Lung (tissue), 12 donors: ENCODE results near the gene L3MBTL3. TPM values are rescaled to one million over a fixed set of nuclear protein-coding genes. Genes with fewer than 3 reads are reported as not detected.

Experiments used
- ATAC-seq: fragments of 200-7000 bp; cut with Tn5 transposase; one replicate; pipeline ENCODE4 v1.9.1; 2020; ENCODE audit warnings: moderate number of reproducible peaks; ENCODE audit not compliant: insufficient read depth, low FRiP score
- DNase-seq, 3 donors: peaks; one replicate each; pipeline ENCODE4 v3.0.0-alpha.2; 2013 to 2017
- H3K27ac ChIP-seq, 2 donors: one replicate each; pipeline ENCODE4 v1.5.1; 2013; ENCODE audit warnings: mild to moderate bottlenecking in 2 of 2, moderate library complexity in 2 of 2, control low read depth in 1 of 2, inconsistent platforms in 1 of 2, low read depth in 1 of 2, low read length in 1 of 2
- H3K27me3 ChIP-seq, 3 donors: one replicate each; pipeline ENCODE4 v1.5.1; 2013; ENCODE audit warnings: low read length in 2 of 3; ENCODE audit not compliant: control insufficient read depth in 3 of 3, insufficient read depth in 3 of 3
- H3K36me3 ChIP-seq, 4 donors: one replicate each; pipeline ENCODE4 v1.5.1; 2013; ENCODE audit warnings: low read length in 4 of 4, mild to moderate bottlenecking in 1 of 4, moderate library complexity in 1 of 4; ENCODE audit not compliant: control insufficient read depth in 4 of 4, insufficient read depth in 4 of 4
- H3K4me1 ChIP-seq, 5 donors: one replicate each; pipeline ENCODE4 v1.5.1; 2013; ENCODE audit warnings: low read length in 5 of 5, mild to moderate bottlenecking in 2 of 5, moderate library complexity in 1 of 5; ENCODE audit not compliant: control insufficient read depth in 5 of 5, insufficient read depth in 5 of 5
- H3K4me3 ChIP-seq: one replicate; pipeline ENCODE4 v1.5.1; 2013; ENCODE audit warnings: mild to moderate bottlenecking, control low read depth, moderate library complexity
- H3K9ac ChIP-seq, 2 donors: one replicate each; pipeline ENCODE4 v1.5.1; 2013; ENCODE audit warnings: low read length in 2 of 2, control low read depth in 1 of 2; ENCODE audit not compliant: insufficient read depth in 1 of 2
- H3K9me3 ChIP-seq, 4 donors: one replicate each; pipeline ENCODE4 v1.5.1; 2013; ENCODE audit warnings: low read length in 3 of 4, mild to moderate bottlenecking in 1 of 4, moderate library complexity in 1 of 4; ENCODE audit not compliant: control insufficient read depth in 4 of 4, insufficient read depth in 3 of 4
- CTCF ChIP-seq: IDR thresholded peaks from 2 replicates; pipeline ENCODE4 v1.5.1; 2012; ENCODE audit warnings: mild to moderate bottlenecking; ENCODE audit errors: control extremely low read depth, extremely low read depth
- WGBS, 2 donors: extraction: QIAGEN DNeasy Blood & Tissue Kit; methylation state at CpG; one replicate each; pipeline ENCODE4 v1.1.7; 2013; 5-methylcytosine and 5-hydroxymethylcytosine counted together
- polyA plus RNA-seq, 2 donors: library from polyadenylated mRNA; stranded (reverse); fragments of 200-250 nt; gene quantifications; one replicate each; pipeline ENCODE4 v1.2.1, GENCODE V29; 2013
- total RNA-seq, 2 donors: library from RNA; depleted of rRNA in 1 of 2; stranded (reverse); fragments of >200 nt in 1 of 2; gene quantifications; one replicate each; pipeline ENCODE4 v1.2.1, GENCODE V29; 2014 to 2021
- donor health status: control.
- donor health status: control.
- donor health status: Bipolar disorder and iron deficiency.
- donor health status: healthy.
- donor health status: DM: yes; HTN: yes; CAD: no.

Gene L3MBTL3
- total and polyA plus RNA-seq, 4 donors, result 2.0 to 15.9 (median 3.7) TPM

- Histone ChIP-seq H3K9ac (no peak overlapping the region), H3K4me3 (no peak overlapping the region), H3K27me3 (no peaks in the 10 kb centered on the region), H3K27ac (no peak overlapping the region), H3K9me3 (no peaks in the 10 kb centered on the region), H3K4me1 (no peaks in the 10 kb centered on the region), H3K36me3 (peaks cover 0 to 5% (median 2%) of the 10 kb centered on the region in 4 donors)
- DNase-seq (no peak), ATAC-seq (no peak)
- TF ChIP-seq CTCF, result no peak
- WGBS, 2 donors, result 68 to 81% methylated on average over 4 of the region's 4 CpGs
These were observed 79.9 kb downstream of the L3MBTL3 start for GRCh38 chr6:130098317-130098716.

GRCh38 chr6:130099119-130099518 is 80.7 kb downstream of the L3MBTL3 start:
- no peak for DNase-seq
- WGBS, 2 donors, result 94 to 96% methylated on average over 3 of the region's 3 CpGs
- no peaks in the 10 kb centered on the region for H3K9me3 ChIP-seq
- no peak overlapping the region for H3K27ac ChIP-seq
- peaks cover 0 to 5% (median 2%) of the 10 kb centered on the region in 4 donors for H3K36me3 ChIP-seq
- H3K27me3 ChIP-seq, result no peaks in the 10 kb centered on the region
- TF ChIP-seq CTCF, result no peak
- no peaks in the 10 kb centered on the region for H3K4me1 ChIP-seq
- H3K9ac ChIP-seq, result no peak overlapping the region
- ATAC-seq, result no peak
- H3K4me3 ChIP-seq, result no peak overlapping the region

GRCh38 chr6:130105996-130106704 is 87.8 kb downstream of the L3MBTL3 start:
- H3K4me3 ChIP-seq, result no peak overlapping the region

More at GRCh38 chr6:130105996-130106704, 87.8 kb downstream of the L3MBTL3 start:
- Histone ChIP-seq H3K36me3 (peaks cover 0 to 5% (median 1%) of the 10 kb centered on the region in 4 donors), H3K4me1 (peaks cover 0 to under 1% (median 0%) of the 10 kb centered on the region in 5 donors), H3K27me3 (no peaks in the 10 kb centered on the region), H3K27ac (no peak overlapping the region), H3K9ac (no peak overlapping the region), H3K9me3 (peaks cover 0 to under 1% (median 0%) of the 10 kb centered on the region in 4 donors)
- DNase-seq, result no peak
- TF ChIP-seq CTCF, result no peak
- ATAC-seq, result no peak
- 59 to 75% methylated on average over 4 of the region's 4 CpGs for WGBS, 2 donors
